Effector memory CD8-positive, alpha-beta T cell (primary cell): Measurements from ENCODE around the gene UNC13A.

Experiments
- ATAC-seq: fragments of 150-1000 bp; cut with Tn5 transposase; replicated peaks from 2 replicates; pipeline ENCODE4 v1.10.0; 2021; ENCODE audit warnings: mild to moderate bottlenecking, moderate library complexity
- DNase-seq, 3 experiments: peaks; one replicate each; pipeline ENCODE4 v3.0.0; 2021
- H3K27ac Mint-ChIP-seq, 2 donors: one replicate each; pipeline ENCODE4 v1.8.0; 2022; ENCODE audit warnings: mild to moderate bottlenecking in 2 of 2, mixed read lengths in 2 of 2, moderate library complexity in 2 of 2
- H3K27me3 Mint-ChIP-seq, 2 donors: one replicate each; pipeline ENCODE4 v1.8.0; 2022; ENCODE audit warnings: mixed read lengths in 2 of 2
- H3K36me3 Mint-ChIP-seq: one replicate; pipeline ENCODE4 v1.8.0; 2022; ENCODE audit warnings: mild to moderate bottlenecking, moderate library complexity, mixed read lengths; ENCODE audit not compliant: insufficient read depth
- H3K4me1 Mint-ChIP-seq, 2 donors: one replicate each; pipeline ENCODE4 v1.8.0; 2022; ENCODE audit warnings: low read depth in 2 of 2, mixed read lengths in 2 of 2
- H3K4me3 Mint-ChIP-seq, 2 donors: one replicate each; pipeline ENCODE4 v1.8.0; 2022; ENCODE audit warnings: mild to moderate bottlenecking in 2 of 2, mixed read lengths in 2 of 2, moderate library complexity in 2 of 2
- H3K9me3 Mint-ChIP-seq, 2 donors: one replicate each; pipeline ENCODE4 v1.8.0; 2022; ENCODE audit warnings: mixed read lengths in 2 of 2

The UNC13A gene

GRCh38 chr19:17676295-17676694 lies 11.9 kb downstream of the UNC13A start:
- ATAC-seq: no peak
- Mint-ChIP-seq H3K4me1 (peaks cover 11 to 12% of the 10 kb centered on the region in 2 donors), H3K36me3 (no peaks in the 10 kb centered on the region), H3K9me3 (peaks cover 0 to 7% of the 10 kb centered on the region in 2 donors), H3K27me3 (peaks cover 54 to 83% of the 10 kb centered on the region in 2 donors), H3K4me3 (no peak overlapping the region), H3K27ac (no peak overlapping the region)
- no peak for DNase-seq

DNA sequence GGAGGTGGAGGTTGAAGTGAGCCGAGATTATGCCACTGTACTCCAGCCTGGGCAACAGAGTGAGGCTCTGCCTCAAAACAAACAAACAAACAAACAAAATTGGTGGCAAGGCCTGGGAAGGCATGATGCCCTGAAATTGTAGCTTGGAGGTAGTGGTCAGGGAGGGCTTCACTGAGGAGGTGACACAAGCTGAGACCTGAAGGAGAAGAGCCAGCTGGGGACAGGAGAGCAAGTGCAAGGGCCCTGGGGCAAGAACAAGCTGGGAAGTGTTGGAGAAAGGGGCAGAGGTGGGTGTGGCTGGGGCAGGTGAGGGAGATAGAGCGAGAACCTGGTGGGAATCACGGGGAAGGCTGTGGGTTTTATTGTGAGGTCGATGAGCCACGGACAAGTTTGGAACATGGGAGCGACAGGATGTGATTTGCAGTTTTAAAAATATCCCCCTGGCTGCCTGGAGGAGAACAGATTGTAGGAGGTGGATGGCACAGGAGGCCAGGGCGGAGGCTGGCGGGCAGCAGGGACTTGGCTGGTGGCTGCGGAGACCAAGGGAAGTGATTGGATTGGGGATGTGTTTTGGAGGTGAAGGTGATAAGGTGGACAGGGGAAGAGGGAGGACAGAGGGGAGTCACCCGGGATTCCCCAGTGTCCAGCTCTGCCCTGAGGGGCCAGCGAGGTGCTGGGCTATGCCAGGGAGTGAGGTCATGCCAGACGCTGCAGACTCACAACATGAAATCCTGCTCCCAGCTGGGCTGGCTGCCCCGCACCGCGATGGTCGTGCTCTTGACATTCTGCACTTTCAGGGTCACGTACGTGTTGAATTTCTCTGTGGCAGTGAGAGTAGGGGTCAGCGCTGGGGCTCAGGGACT lies 14.0 kb downstream of the UNC13A start:
- no peak for ATAC-seq
- no peak for DNase-seq
- Mint-ChIP-seq H3K27me3 (peaks cover 38 to 62% of the 10 kb centered on the region in 2 donors), H3K9me3 (peaks cover 0 to 7% of the 10 kb centered on the region in 2 donors), H3K4me1 (peaks cover 0 to 2% of the 10 kb centered on the region in 2 donors), H3K36me3 (no peaks in the 10 kb centered on the region), H3K4me3 (no peak overlapping the region), H3K27ac (no peak overlapping the region)

- no peak overlapping the region for H3K4me3 Mint-ChIP-seq
- DNase-seq (no peak), ATAC-seq (no peak)
- H3K27me3 Mint-ChIP-seq: peaks cover 20 to 43% of the 10 kb centered on the region in 2 donors
- no peak overlapping the region for H3K27ac Mint-ChIP-seq
- peaks cover 0 to 2% of the 10 kb centered on the region in 2 donors for H3K4me1 Mint-ChIP-seq
- no peaks in the 10 kb centered on the region for H3K36me3 Mint-ChIP-seq
- H3K9me3 Mint-ChIP-seq: peaks cover 0 to 7% of the 10 kb centered on the region in 2 donors
These were observed 16.2 kb downstream of the UNC13A start for GRCh38 chr19:17671906-17672305.

DNA sequence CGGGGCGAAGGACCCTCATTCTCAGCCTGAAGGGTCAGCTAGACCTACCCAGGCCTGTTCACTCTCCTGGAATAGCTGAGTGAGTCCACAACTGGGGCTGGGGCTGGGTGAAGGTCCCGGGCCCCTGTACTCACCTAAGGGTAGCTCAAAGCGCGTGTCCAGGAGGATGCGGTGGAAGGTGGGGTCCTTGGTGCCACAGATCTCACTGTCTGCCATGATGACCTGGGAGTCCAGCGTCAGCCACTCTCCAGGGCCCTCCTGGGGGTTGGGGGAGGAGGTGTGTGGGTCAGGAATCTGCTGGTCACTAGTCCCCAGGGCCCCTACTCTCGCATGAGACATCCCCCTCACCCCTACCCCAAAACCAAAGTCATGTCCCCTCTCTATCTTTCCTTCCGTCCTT lies 18.7 kb downstream of the UNC13A start:
- Mint-ChIP-seq H3K27ac (no peak overlapping the region), H3K4me3 (no peak overlapping the region), H3K4me1 (peaks cover 0 to 2% of the 10 kb centered on the region in 2 donors), H3K9me3 (peaks cover 3 to 7% of the 10 kb centered on the region in 2 donors), H3K27me3 (peaks cover 32 to 44% of the 10 kb centered on the region in 2 donors), H3K36me3 (no peaks in the 10 kb centered on the region)
- ATAC-seq: no peak
- DNase-seq: no peak

- H3K4me3 Mint-ChIP-seq: no peak overlapping the region
- H3K27ac Mint-ChIP-seq: no peak overlapping the region
- no peaks in the 10 kb centered on the region for H3K4me1 Mint-ChIP-seq
- H3K27me3 Mint-ChIP-seq: peaks cover 45 to 52% of the 10 kb centered on the region in 2 donors
- H3K36me3 Mint-ChIP-seq: no peaks in the 10 kb centered on the region
- no peak for DNase-seq
- ATAC-seq: no peak
- H3K9me3 Mint-ChIP-seq: peaks cover 0 to 3% of the 10 kb centered on the region in 2 donors
These were observed 23.1 kb downstream of the UNC13A start for GRCh38 chr19:17665058-17665457.

GRCh38 chr19:17659996-17660395 lies 28.2 kb downstream of the UNC13A start:
- peaks cover 41 to 68% of the 10 kb centered on the region in 2 donors for H3K27me3 Mint-ChIP-seq
- no peak overlapping the region for H3K4me3 Mint-ChIP-seq
- no peak overlapping the region for H3K27ac Mint-ChIP-seq
- no peaks in the 10 kb centered on the region for H3K36me3 Mint-ChIP-seq
- DNase-seq (no peak), ATAC-seq (no peak)
- no peaks in the 10 kb centered on the region for H3K9me3 Mint-ChIP-seq
- no peaks in the 10 kb centered on the region for H3K4me1 Mint-ChIP-seq

- Mint-ChIP-seq H3K27ac (no peak overlapping the region), H3K9me3 (no peaks in the 10 kb centered on the region), H3K4me1 (no peaks in the 10 kb centered on the region), H3K4me3 (no peak overlapping the region), H3K27me3 (peaks cover 30 to 59% of the 10 kb centered on the region in 2 donors), H3K36me3 (no peaks in the 10 kb centered on the region)
- no peak for ATAC-seq
- DNase-seq: no peak
These were observed 29.5 kb downstream of the UNC13A start for GRCh38 chr19:17658666-17659065.

GRCh38 chr19:17658240-17658639 lies 29.9 kb downstream of the UNC13A start:
- H3K9me3 Mint-ChIP-seq: no peaks in the 10 kb centered on the region
- H3K27me3 Mint-ChIP-seq: peaks cover 25 to 55% of the 10 kb centered on the region in 2 donors
- H3K4me1 Mint-ChIP-seq: no peaks in the 10 kb centered on the region
- peak overlapping the region in 1 of 2 donors; percentile 66 for H3K27ac Mint-ChIP-seq
- no peak for DNase-seq
- ATAC-seq: no peak
- no peak overlapping the region for H3K4me3 Mint-ChIP-seq
- H3K36me3 Mint-ChIP-seq: no peaks in the 10 kb centered on the region

DNA sequence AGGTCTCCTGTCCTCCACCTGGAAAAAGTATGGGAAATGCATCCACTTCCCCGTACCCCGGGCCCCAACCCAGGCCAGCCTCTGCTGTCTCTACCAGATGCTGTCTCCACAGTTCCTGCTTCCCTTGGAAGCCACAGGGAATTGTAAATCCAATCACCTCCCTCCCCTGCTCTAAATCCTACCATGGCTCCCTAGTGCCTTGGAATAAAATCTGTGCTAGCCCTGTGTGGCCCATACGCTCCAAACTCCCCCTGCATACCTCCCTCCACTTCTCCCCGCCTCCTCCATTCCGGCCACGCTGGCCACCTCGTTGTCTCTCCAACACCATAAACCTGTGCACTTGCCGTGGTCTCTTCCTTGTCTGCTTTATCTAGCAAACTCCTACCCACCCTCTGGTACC lies 31.2 kb downstream of the UNC13A start:
- no peak for ATAC-seq
- no peak for DNase-seq
- no peaks in the 10 kb centered on the region for H3K4me1 Mint-ChIP-seq
- no peak overlapping the region for H3K4me3 Mint-ChIP-seq
- peaks cover 23 to 60% of the 10 kb centered on the region in 2 donors for H3K27me3 Mint-ChIP-seq
- no peaks in the 10 kb centered on the region for H3K36me3 Mint-ChIP-seq
- H3K9me3 Mint-ChIP-seq: no peaks in the 10 kb centered on the region
- no peak overlapping the region for H3K27ac Mint-ChIP-seq

- H3K9me3 Mint-ChIP-seq: no peaks in the 10 kb centered on the region
- no peaks in the 10 kb centered on the region for H3K36me3 Mint-ChIP-seq
- no peaks in the 10 kb centered on the region for H3K4me1 Mint-ChIP-seq
- no peak overlapping the region for H3K27ac Mint-ChIP-seq
- H3K27me3 Mint-ChIP-seq: peaks cover 14 to 49% of the 10 kb centered on the region in 2 donors
- ATAC-seq: no peak
- DNase-seq: no peak
- H3K4me3 Mint-ChIP-seq: no peak overlapping the region
These were observed 32.2 kb downstream of the UNC13A start for GRCh38 chr19:17655751-17656472.

DNA sequence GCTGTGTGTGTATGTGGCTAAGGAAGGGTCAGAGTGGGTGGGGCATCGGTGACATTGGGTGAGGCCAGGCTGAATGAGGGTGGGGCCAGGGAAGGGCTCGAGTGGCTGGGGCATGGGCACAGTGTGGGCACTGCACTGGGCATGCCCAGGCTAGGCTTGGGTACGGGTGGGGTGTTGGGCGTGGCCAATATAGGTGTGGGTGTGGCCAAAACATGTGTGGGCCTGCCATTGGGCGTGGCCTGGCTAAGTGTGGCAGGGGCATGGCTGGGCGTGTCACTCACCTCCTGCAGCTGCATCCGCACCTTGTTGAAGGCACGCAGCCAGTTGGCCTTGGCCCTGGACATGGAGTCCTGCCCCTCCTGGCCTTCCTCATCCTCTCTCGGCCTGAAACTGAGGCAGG lies 33.2 kb downstream of the UNC13A start:
- Mint-ChIP-seq H3K27me3 (peaks cover 14 to 47% of the 10 kb centered on the region in 2 donors), H3K27ac (no peak overlapping the region), H3K4me3 (no peak overlapping the region), H3K4me1 (no peaks in the 10 kb centered on the region), H3K9me3 (no peaks in the 10 kb centered on the region), H3K36me3 (no peaks in the 10 kb centered on the region)
- DNase-seq: no peak
- ATAC-seq: no peak

GRCh38 chr19:17652627-17653026 lies 35.5 kb downstream of the UNC13A start:
- Mint-ChIP-seq H3K27me3 (peaks cover 8 to 47% of the 10 kb centered on the region in 2 donors), H3K4me1 (no peaks in the 10 kb centered on the region), H3K36me3 (no peaks in the 10 kb centered on the region), H3K4me3 (no peak overlapping the region), H3K27ac (no peak overlapping the region), H3K9me3 (no peaks in the 10 kb centered on the region)
- ATAC-seq (no peak), DNase-seq (no peak)

DNA sequence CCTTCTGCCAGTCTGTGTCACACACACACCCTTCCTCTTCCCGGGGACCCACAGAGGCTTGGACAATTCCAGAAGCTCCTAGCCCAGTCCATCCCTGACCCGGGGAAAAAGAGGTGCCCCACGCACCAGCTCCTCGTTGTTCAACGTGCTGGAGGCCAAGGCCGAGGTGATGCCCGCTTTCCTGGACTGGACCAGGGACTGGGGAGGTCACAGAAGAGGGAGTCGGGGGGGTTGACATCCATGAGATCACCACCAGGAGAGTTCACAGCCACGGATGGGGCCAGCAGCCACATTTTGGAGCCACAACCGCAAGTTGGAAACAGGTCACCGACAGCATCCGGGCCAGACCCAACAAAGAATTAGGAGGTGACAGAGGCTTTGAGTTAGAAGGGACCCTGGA lies 39.4 kb downstream of the UNC13A start:
- no peaks in the 10 kb centered on the region for H3K4me1 Mint-ChIP-seq
- DNase-seq: no peak
- no peak overlapping the region for H3K27ac Mint-ChIP-seq
- H3K27me3 Mint-ChIP-seq: peaks cover 10 to 28% of the 10 kb centered on the region in 2 donors
- ATAC-seq: no peak
- peaks cover 2% of the 10 kb centered on the region for H3K36me3 Mint-ChIP-seq
- no peaks in the 10 kb centered on the region for H3K9me3 Mint-ChIP-seq
- H3K4me3 Mint-ChIP-seq: no peak overlapping the region
